Aorta (tissue), 5 donors: ENCODE data around the gene ACBD4. TPM values are rescaled to one million over a fixed set of nuclear protein-coding genes. Genes with fewer than 3 reads are reported as not detected.

ENCODE experiments used
- ATAC-seq: fragments of 200-7000 bp; cut with Tn5 transposase; one replicate; pipeline ENCODE4 v1.9.1; 2022; ENCODE audit warnings: moderate library complexity; ENCODE audit not compliant: low FRiP score
- DNase-seq, 2 donors: peaks; one replicate each; pipeline ENCODE4 v3.0.0-alpha.2; 2020
- H3K27ac ChIP-seq, 2 donors: one replicate each; pipeline ENCODE4 v1.5.1; 2013; ENCODE audit warnings: low read length in 2 of 2, mild to moderate bottlenecking in 2 of 2, moderate library complexity in 2 of 2, control low read depth in 1 of 2, inconsistent platforms in 1 of 2, low read depth in 1 of 2
- H3K27me3 ChIP-seq, 2 donors: one replicate each; pipeline ENCODE4 v1.6.1; 2013; ENCODE audit warnings: control low read depth in 1 of 2, low read length in 1 of 2, mild to moderate bottlenecking in 1 of 2, moderate library complexity in 1 of 2; ENCODE audit not compliant: insufficient read depth in 2 of 2, control insufficient read depth in 1 of 2
- H3K36me3 ChIP-seq, 2 donors: one replicate each; pipeline ENCODE4 v1.6.1; 2013; ENCODE audit warnings: control low read depth in 1 of 2, low read length in 1 of 2, mild to moderate bottlenecking in 1 of 2; ENCODE audit not compliant: insufficient read depth in 2 of 2, control insufficient read depth in 1 of 2
- H3K4me1 ChIP-seq, 2 donors: one replicate each; pipeline ENCODE4 v1.6.1; 2013; ENCODE audit warnings: low read length in 2 of 2, control low read depth in 1 of 2, mild to moderate bottlenecking in 1 of 2, moderate library complexity in 1 of 2; ENCODE audit not compliant: insufficient read depth in 2 of 2, control insufficient read depth in 1 of 2
- H3K4me3 ChIP-seq, 2 donors: one replicate each; pipeline ENCODE4 v1.5.1; 2013; ENCODE audit warnings: low read length in 2 of 2, control low read depth in 1 of 2, mild to moderate bottlenecking in 1 of 2
- H3K9me3 ChIP-seq: one replicate; pipeline ENCODE4 v1.6.1; 2013; ENCODE audit warnings: mild to moderate bottlenecking, low read length; ENCODE audit not compliant: control insufficient read depth
- WGBS, 2 donors: extraction: QIAGEN DNeasy Blood & Tissue Kit; methylation state at CpG; one replicate each; pipeline ENCODE4 v1.1.7; 2013; 5-methylcytosine and 5-hydroxymethylcytosine counted together
- intact Hi-C, 2 donors: fragments of 100-400 bp; cut with DNase I; formaldehyde crosslinking; loops; one replicate each; pipeline versions ENCODE4 v1.14.2 to v1.15.0; 2022
- polyA plus RNA-seq, 2 donors: library from polyadenylated mRNA; stranded (reverse); fragments of 200-250 nt; gene quantifications; one replicate each; pipeline ENCODE4 v1.2.3, GENCODE V29; 2013
- total RNA-seq, 2 donors: library from RNA; stranded (reverse); fragmentation: NEBNext Ultra II Directional; extraction: Animal tissue kit (Norgen Biotek cat#: 25700); gene quantifications; one replicate each; pipeline ENCODE4 v1.2.1, GENCODE V29; 2021
- donor health status: healthy with polysubstance abuse.
- donor health status: Bipolar disorder and iron deficiency.
- donor health status: DM: no; HTN: no; CAD: no.
- donor health status: DM: no; HTN: no; CAD: no.
- donor health status: DM: yes; HTN: yes; CAD: no.

ACBD4 gene
- total and polyA plus RNA-seq, 4 donors = 16.1 to 69.7 (median 46.0) TPM

DNA sequence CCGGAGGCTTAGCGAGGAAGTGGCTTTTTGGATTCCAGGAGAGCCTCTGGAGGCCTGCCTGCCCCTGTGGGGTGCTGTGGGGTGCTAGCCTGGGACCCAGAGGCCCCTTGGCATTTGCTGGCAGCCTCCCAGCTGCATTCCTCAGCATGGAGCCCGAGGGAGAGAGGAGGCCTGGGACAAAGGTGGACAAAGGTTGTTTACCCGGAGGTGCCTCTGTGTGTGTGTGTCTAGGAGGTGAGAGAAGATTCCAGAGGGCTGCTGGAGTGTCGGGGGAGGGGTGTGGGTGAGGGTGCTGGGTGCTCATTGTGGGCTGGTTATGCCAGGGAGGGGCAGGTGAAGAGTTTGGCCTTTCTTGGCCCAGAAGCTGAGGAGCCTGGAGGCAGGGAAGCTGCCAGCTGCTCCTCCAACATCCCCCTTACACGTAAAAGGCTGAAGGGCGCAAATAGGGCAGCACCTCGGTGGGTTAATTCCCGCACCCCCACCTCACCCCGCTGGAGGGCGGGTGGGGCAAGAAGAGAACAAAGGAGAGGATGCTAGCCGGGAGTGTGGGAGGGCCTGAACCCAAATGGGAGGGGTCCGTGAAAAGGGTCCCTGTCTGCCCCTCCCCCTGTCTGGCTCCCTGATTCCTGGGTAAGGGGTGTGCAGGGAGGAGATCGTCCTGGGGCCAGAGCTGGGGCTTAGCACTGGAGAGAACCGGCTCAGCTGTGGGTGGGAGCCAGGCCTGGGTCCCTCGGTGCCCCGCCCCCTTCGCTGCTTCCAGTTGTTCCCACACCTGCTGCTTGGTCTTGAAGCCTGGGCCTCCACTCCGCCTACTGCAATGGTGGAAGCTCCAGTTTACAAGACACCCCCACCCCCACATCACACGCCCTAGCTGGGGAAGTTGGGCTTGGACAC is 36.1 kb downstream of the ACBD4 start:
- peak overlapping the region; percentile 29 to 47 for H3K4me3 ChIP-seq
- peak; percentile 76 for DNase-seq
- peaks cover 0 to 2% of the 10 kb centered on the region in 2 donors for H3K4me1 ChIP-seq

DNA sequence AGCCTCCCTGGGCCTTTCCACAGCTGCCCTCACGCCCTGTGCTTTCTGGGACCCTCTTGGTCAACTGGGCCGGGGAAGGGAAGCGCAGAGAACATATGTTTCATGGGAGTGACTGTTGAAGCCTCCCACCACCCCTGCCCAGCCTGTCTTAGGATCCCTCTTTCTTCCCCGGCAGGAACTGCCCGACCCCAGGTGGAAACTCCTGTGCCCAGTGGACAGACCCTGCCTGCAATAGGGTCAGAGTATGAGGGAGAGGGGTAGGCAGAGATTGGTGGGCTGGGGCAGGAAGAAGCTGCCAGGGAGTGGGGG is 36.7 kb downstream of the ACBD4 start:
- 31 to 32% methylated on average over 5 of the region's 5 CpGs for WGBS, 2 donors
- Histone ChIP-seq H3K4me3 (peak overlapping the region; percentile 29 to 47), H3K27ac (peak overlapping the region; percentile 77 to 98), H3K36me3 (no peaks in the 10 kb centered on the region), H3K9me3 (no peaks in the 10 kb centered on the region), H3K4me1 (peaks cover 0 to 2% of the 10 kb centered on the region in 2 donors), H3K27me3 (no peaks in the 10 kb centered on the region)
- intact Hi-C loops = loop anchor here in 1 of 2 donors (2.0 kb wide), 1 partner anchor 23 kb away; the partner anchor contains the start of gene HEXIM1
- DNase-seq = no peak
- ATAC-seq = no peak

More for the DNA sequence above, 36.1 kb downstream of the ACBD4 start:
- peak; percentile 54 for ATAC-seq
- intact Hi-C loops = loop anchor here in 1 of 2 donors (1.0 to 2.0 kb wide), 2 partner anchors 10 to 23 kb away; partner anchors contain the start of genes HEXIM1 and HEXIM2
- H3K9me3 ChIP-seq = no peaks in the 10 kb centered on the region
- 6 to 8% methylated on average over 20 of the region's 20 CpGs for WGBS, 2 donors
- no peaks in the 10 kb centered on the region for H3K36me3 ChIP-seq
- H3K27ac ChIP-seq = peak overlapping the region; percentile 77 to 98
- H3K27me3 ChIP-seq = no peaks in the 10 kb centered on the region

DNA sequence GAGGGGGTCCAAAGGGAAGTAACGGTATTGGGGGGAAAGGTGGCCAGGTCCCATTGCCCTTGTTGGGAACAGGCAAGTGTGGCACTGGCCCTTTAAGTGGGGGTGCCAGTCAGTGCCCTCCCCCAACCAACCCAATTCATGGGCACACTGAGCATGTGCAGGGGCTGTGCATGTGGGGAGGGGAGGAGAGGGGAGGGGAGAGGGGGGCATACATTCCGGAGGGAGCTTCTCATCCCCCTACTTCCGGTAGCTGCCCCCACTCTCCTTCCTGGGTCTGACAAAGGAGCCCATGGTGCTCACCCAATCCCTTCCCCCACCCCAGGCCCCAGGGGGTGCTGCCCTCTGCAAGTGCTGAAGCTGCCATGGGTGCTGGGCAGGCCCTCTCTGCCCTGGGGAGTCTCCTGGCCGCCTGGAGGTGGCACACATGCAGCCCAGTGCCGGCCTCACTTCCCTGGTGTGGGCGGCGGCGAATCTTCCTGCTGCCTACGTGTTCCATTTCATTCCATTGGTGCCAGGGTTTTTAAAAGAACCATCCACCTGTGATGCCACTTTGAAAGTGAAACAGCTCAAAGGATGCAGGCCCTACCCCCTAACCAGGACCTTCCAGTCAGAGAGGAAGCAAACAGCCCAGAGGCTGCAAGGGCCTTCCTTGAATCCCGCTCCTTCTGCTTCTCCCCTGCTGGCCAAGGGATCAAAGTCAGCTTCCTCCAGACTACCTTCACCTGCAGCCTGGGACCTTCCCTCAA is 37.2 kb downstream of the ACBD4 start:
- 6 to 7% methylated on average over 9 to 10 of the region's 10 CpGs for WGBS, 2 donors
- Histone ChIP-seq H3K27ac (peak overlapping the region; percentile 77 to 98), H3K27me3 (no peaks in the 10 kb centered on the region), H3K4me1 (peaks cover 0 to 2% of the 10 kb centered on the region in 2 donors), H3K9me3 (no peaks in the 10 kb centered on the region), H3K4me3 (peak overlapping the region; percentile 29 to 47), H3K36me3 (no peaks in the 10 kb centered on the region)
- intact Hi-C loops = loop anchor here in 1 of 2 donors (2.0 kb wide), 1 partner anchor 24 kb away; the partner anchor contains the start of gene HEXIM1
- ATAC-seq (peak; percentile 69), DNase-seq (peak; percentile 87 to 90)

DNA sequence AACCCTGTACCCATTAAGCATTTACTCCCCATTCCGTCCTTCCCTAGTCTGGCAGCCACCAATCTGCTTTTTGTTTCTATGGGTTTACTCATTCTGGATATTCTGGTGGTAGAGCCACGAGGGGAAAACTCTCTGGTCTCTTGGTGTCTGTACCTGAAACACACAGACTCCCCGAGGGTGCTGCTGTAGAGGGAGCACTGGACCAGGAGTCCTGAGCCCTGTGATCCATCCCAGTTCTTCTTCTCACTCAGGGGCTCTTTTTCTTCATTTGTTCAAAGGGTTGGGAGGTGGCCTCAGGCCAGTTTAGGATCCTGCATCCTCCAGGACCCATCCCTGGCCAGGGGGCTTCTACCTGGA is 40.2 kb downstream of the ACBD4 start:
- DNase-seq = no peak
- Histone ChIP-seq H3K27ac (peak overlapping the region in 1 of 2 donors; percentile 80), H3K27me3 (no peaks in the 10 kb centered on the region), H3K4me1 (peaks cover 0 to 2% of the 10 kb centered on the region in 2 donors), H3K9me3 (no peaks in the 10 kb centered on the region), H3K36me3 (no peaks in the 10 kb centered on the region), H3K4me3 (no peak overlapping the region)
- 75 to 80% methylated on average over 3 of the region's 3 CpGs for WGBS, 2 donors
- no peak for ATAC-seq
- intact Hi-C loops = no loop called here

DNA sequence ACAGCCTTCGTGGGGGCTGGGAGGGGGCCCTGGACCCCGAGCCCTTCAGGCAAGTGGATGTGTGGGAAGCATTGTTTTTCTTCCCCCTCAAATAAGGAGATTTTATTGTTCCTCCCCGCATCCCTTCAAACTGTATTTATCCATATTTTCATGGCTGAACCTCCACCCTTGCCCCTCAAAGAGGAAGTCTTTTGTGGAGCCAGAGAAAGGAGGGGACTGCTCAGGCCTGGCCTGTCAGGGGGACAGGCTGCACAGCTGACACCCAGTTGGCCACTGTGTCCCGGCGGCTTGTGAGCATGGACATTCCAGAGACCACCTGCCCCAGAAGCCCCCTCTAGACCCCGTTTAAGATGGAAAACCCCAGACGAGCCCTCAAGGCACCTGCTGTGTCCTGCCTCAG is 42.1 kb downstream of the ACBD4 start:
- H3K27ac ChIP-seq = no peak overlapping the region
- ATAC-seq (no peak), DNase-seq (no peak)
- no peaks in the 10 kb centered on the region for H3K27me3 ChIP-seq
- H3K36me3 ChIP-seq = no peaks in the 10 kb centered on the region
- intact Hi-C loops = no loop called here
- peaks cover 0 to 2% of the 10 kb centered on the region in 2 donors for H3K4me1 ChIP-seq
- no peak overlapping the region for H3K4me3 ChIP-seq
- WGBS, 2 donors = 84 to 89% methylated on average over 7 of the region's 7 CpGs
- no peaks in the 10 kb centered on the region for H3K9me3 ChIP-seq

DNA sequence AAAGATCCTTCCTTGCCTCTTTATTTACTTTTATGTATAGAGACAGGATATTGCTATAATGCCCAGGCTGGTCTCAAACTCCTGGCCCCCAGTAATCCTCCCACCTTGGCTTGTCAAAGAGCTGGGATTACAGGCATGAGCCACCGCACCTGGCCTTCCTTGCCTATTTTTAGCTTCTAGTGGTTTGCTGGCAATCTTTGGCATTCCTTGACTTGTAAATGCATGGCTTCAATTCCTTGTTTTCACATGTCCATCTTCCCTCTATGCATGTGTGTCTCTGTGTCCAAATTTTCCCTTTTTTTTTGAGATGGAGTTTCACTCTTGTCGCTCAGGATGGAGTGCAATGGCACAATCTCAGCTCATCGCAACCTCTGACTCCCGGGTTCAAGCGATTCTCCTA is 48.7 kb downstream of the ACBD4 start:
- Histone ChIP-seq H3K27ac (no peak overlapping the region), H3K9me3 (no peaks in the 10 kb centered on the region), H3K4me3 (no peak overlapping the region), H3K36me3 (no peaks in the 10 kb centered on the region), H3K4me1 (no peaks in the 10 kb centered on the region), H3K27me3 (peaks cover 0 to 1% of the 10 kb centered on the region in 2 donors)
- ATAC-seq (no peak), DNase-seq (no peak)
- 93 to 96% methylated on average over 5 of the region's 5 CpGs for WGBS, 2 donors
- intact Hi-C loops = no loop called here

DNA sequence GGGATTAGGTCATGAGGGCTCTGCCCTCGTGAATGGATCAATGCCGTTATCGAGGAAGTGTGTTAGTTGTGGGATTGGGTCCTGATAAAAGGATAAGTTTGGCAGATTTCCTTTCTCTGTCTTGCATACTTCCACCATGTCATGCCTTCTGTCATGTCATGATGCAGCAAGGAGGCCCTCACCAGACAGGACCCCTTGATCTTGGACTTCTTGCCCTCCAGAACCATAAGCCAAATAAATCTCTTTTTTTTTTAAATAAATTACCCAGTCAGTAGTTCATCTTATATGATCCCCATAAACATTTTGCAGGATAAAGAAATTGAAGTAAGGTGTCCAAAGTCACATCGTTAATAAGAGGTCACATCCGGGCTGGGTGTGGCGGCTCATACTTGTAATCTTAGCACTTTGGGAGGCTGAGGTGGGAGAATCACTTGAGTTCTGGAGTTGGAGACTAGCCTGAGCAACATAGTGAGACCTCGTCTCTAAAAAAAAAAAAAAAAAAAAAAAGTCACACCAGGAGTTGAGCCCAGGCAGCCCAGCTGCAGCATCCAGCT is 51.4 kb downstream of the ACBD4 start:
- Histone ChIP-seq H3K4me3 (no peak overlapping the region), H3K27ac (no peak overlapping the region), H3K9me3 (no peaks in the 10 kb centered on the region), H3K27me3 (peaks cover 0 to 1% of the 10 kb centered on the region in 2 donors), H3K36me3 (no peaks in the 10 kb centered on the region), H3K4me1 (no peaks in the 10 kb centered on the region)
- intact Hi-C loops = no loop called here
- ATAC-seq (no peak), DNase-seq (no peak)
- 74 to 81% methylated on average over 7 of the region's 7 CpGs for WGBS, 2 donors

DNA sequence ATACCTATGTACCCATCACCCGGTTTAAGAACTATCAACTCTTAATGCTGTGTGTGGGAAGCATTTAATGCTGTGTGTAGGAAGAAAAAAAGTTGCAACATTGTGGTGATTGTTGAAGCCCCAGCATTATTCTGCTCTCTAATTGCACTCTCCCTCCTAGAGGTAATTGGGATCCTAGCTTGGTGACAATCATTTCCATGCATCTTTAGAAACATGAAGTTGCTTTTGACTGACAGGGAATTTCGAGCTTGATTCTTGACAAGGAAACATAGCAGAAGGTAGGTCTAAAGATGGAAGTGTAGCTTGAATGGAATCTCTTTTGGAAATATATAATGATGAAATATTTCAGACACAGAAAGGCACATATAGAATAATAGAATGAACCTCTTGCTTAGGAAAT is 53.5 kb downstream of the ACBD4 start:
- Histone ChIP-seq H3K4me3 (no peak overlapping the region), H3K4me1 (no peaks in the 10 kb centered on the region), H3K9me3 (no peaks in the 10 kb centered on the region), H3K27me3 (peaks cover 0 to 1% of the 10 kb centered on the region in 2 donors), H3K27ac (no peak overlapping the region), H3K36me3 (no peaks in the 10 kb centered on the region)
- ATAC-seq = no peak
- WGBS, 2 donors = 79 to 83% methylated on average over 2 of the region's 2 CpGs
- intact Hi-C loops = no loop called here
- no peak for DNase-seq
